Sigmoid colon (tissue), 7 donors: ENCODE data around the gene GRM4. TPM values are rescaled to one million over a fixed set of nuclear protein-coding genes. Genes with fewer than 3 reads are reported as not detected.

ENCODE experiments used
- DNase-seq: peaks from one replicate; pipeline ENCODE4 v3.0.0-alpha.2; 2019
- H3K27ac ChIP-seq, 4 donors: fragments of 200-600 bp; sonication (generic); one replicate each; pipeline ENCODE4 v1.5.1; 2016 to 2019; ENCODE audit warnings: mild to moderate bottlenecking in 1 of 4
- H3K27me3 ChIP-seq, 3 donors: fragments of 200-600 bp; sonication (generic); one replicate each; pipeline ENCODE4 v1.5.1; 2019; ENCODE audit warnings: mild to moderate bottlenecking in 1 of 3
- H3K36me3 ChIP-seq, 4 donors: fragments of 200-600 bp; sonication (generic); one replicate each; pipeline ENCODE4 v1.5.1; 2016 to 2019
- H3K4me1 ChIP-seq, 4 donors: fragments of 200-600 bp; sonication (generic); one replicate each; pipeline ENCODE4 v1.5.1; 2017 to 2019
- H3K4me3 ChIP-seq, 4 donors: fragments of 200-600 bp; sonication (generic); one replicate each; pipeline ENCODE4 v1.5.1; 2017 to 2019; ENCODE audit warnings: mild to moderate bottlenecking in 2 of 4, moderate library complexity in 1 of 4
- H3K9me3 ChIP-seq, 4 donors: fragments of 200-600 bp in 3 of 4; sonication (generic) in 3 of 4; one replicate each; pipeline versions ENCODE4 v1.5.1 to v1.6.1; 2013 to 2019
- EP300 ChIP-seq, 4 donors: sonication (generic); formaldehyde crosslinking; IDR thresholded peaks; one replicate each; pipeline ENCODE4 v1.6.1; 2017; ENCODE audit warnings: antibody characterized with exemption in 4 of 4
- POLR2A ChIP-seq, 2 donors: fragments of 450-650 bp; IDR thresholded peaks; one replicate each; pipeline ENCODE4 v1.6.1; 2016; ENCODE audit warnings: antibody characterized with exemption in 2 of 2, mild to moderate bottlenecking in 2 of 2, moderate library complexity in 2 of 2
- POLR2AphosphoS5 ChIP-seq, 4 donors: sonication (generic); formaldehyde crosslinking; IDR thresholded peaks; one replicate each; pipeline ENCODE4 v1.6.1; 2017; ENCODE audit warnings: antibody characterized with exemption in 4 of 4
- WGBS, 2 donors: extraction: QIAGEN DNeasy Blood & Tissue Kit; methylation state at CpG; one replicate each; pipeline ENCODE4 v1.1.7; 2013; 5-methylcytosine and 5-hydroxymethylcytosine counted together
- intact Hi-C: fragments of 100-400 bp; cut with DNase I; formaldehyde crosslinking; loops from one replicate; pipeline ENCODE4 v1.15.1; 2023
- polyA plus RNA-seq, 3 donors: library from polyadenylated mRNA; stranded (reverse); fragments of 200-250 nt; gene quantifications; one replicate each; pipeline ENCODE4 v1.2.3, GENCODE V29; 2013
- total RNA-seq, 4 donors: library from RNA; depleted of rRNA; stranded (reverse); fragments of >200 nt; gene quantifications; one replicate each; pipeline ENCODE4 v1.1.0, GENCODE V29; 2016
- TF ChIP-seq, protein P1 (sequence below), 4 experiments: fragments of 450-650 bp in 3 of 4; fragments of 200-600 bp in 1 of 4; IDR thresholded peaks; one replicate each; pipeline ENCODE4 v1.5.1; 2016 to 2019; ENCODE audit warnings: antibody characterized with exemption in 4 of 4, mild to moderate bottlenecking in 3 of 4, moderate library complexity in 2 of 4
- donor health status: healthy with polysubstance abuse.
- donor health status: Bipolar disorder and iron deficiency.
- donor health status: healthy.

Gene GRM4
- total and polyA plus RNA-seq, 7 donors, result 0.07 to 0.14 TPM; not detected in 5

DNA sequence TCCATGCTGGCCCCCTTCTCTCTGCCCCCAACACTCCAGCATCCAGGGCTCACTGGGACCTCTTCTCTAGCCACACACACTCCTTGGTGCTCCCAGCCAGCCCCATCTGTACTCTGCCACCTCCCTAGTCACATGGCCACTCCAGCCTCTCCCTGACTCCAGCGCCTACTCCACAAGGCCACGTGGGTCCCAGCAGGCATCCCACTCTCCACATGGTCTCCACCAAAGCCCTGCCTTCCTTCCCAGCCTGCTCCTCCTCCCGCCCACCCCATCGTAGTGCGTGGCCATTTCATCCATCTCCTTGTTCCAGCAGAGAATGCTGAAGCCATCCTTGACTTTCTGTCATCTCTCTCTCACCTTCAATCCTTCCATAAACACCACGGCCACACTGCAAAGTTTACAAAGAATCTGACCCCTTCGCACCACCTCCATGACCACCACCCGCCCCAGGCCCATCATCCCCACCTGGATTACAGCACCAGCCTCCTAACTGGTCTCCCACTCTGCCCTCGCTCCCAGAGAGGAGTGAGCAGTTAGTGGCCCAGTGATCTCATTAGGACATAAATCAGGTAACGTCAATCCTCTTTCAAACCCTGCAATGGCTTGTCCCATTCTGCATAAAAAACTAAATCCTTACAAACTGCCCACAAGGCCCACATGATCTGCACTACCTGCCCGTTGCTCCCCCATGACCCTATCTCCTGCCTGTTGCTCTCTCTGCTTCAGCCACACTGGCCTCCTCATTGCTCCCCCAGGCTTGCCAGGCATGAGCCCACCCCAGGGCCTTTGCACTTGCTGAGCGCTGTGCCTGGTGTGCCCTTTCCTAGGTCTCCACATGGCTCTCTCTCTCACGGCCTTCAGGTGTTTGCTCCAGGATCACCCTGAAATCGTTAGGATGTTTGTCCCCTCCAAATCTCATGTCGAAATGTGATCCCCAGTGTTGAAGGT, 96.2 kb downstream of the GRM4 start:
- TF ChIP-seq POLR2AphosphoS5 (IDR thresholded peaks at IDR 0.05) (no peak), EP300 (IDR thresholded peaks at IDR 0.05) (no peak), POLR2A (IDR thresholded peaks at IDR 0.05) (no peak)
- TF ChIP-seq, protein P1, sequence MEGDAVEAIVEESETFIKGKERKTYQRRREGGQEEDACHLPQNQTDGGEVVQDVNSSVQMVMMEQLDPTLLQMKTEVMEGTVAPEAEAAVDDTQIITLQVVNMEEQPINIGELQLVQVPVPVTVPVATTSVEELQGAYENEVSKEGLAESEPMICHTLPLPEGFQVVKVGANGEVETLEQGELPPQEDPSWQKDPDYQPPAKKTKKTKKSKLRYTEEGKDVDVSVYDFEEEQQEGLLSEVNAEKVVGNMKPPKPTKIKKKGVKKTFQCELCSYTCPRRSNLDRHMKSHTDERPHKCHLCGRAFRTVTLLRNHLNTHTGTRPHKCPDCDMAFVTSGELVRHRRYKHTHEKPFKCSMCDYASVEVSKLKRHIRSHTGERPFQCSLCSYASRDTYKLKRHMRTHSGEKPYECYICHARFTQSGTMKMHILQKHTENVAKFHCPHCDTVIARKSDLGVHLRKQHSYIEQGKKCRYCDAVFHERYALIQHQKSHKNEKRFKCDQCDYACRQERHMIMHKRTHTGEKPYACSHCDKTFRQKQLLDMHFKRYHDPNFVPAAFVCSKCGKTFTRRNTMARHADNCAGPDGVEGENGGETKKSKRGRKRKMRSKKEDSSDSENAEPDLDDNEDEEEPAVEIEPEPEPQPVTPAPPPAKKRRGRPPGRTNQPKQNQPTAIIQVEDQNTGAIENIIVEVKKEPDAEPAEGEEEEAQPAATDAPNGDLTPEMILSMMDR (IDR thresholded peaks at IDR 0.05), result no peak
- Histone ChIP-seq H3K4me3 (no peak overlapping the region), H3K4me1 (no peaks in the 10 kb centered on the region), H3K27me3 (peaks cover 0 to 20% (median 0%) of the 10 kb centered on the region in 3 donors), H3K9me3 (no peaks in the 10 kb centered on the region), H3K27ac (no peak overlapping the region), H3K36me3 (no peaks in the 10 kb centered on the region)
- intact Hi-C loops, result no loop called here
- DNase-seq, result no peak
- 76 to 81% methylated on average over 15 of the region's 15 CpGs for WGBS, 2 donors

GRCh38 chr6:34047913-34048867, 97.7 kb downstream of the GRM4 start:
- Histone ChIP-seq H3K4me1 (no peaks in the 10 kb centered on the region), H3K9me3 (no peaks in the 10 kb centered on the region), H3K36me3 (no peaks in the 10 kb centered on the region), H3K27ac (no peak overlapping the region), H3K27me3 (peaks cover 0 to 16% (median 0%) of the 10 kb centered on the region in 3 donors), H3K4me3 (no peak overlapping the region)
- WGBS, 2 donors, result 73 to 76% methylated on average over 15 of the region's 15 CpGs
- intact Hi-C loops, result no loop called here
- DNase-seq, result no peak
- TF ChIP-seq EP300 (IDR thresholded peaks at IDR 0.05) (no peak), POLR2AphosphoS5 (IDR thresholded peaks at IDR 0.05) (no peak), POLR2A (IDR thresholded peaks at IDR 0.05) (no peak)
- TF ChIP-seq, protein P1 (IDR thresholded peaks at IDR 0.05), result no peak

DNA sequence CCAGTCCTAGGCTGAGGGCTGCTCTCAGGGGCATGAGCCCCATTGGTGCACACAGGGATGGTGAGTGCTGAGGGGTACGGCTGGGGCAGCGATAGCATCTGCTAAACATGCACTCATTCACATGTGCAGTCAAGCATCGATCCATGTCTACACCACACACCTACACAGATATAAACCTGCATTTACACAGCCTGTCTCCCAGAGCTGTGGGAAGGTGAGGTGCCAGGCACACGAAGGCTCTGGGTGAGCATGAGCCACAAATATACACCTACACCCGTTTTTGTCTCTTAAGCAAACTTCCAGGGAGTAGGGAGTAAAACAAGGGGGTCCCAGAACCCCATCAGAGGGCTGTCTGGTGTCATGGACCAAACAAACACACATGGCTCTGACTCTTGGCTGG, 99.3 kb downstream of the GRM4 start:
- H3K9me3 ChIP-seq, result no peaks in the 10 kb centered on the region
- intact Hi-C loops, result no loop called here
- no peak overlapping the region for H3K27ac ChIP-seq
- WGBS, 2 donors, result 74 to 76% methylated on average over 5 of the region's 5 CpGs
- H3K4me1 ChIP-seq, result no peaks in the 10 kb centered on the region
- no peaks in the 10 kb centered on the region for H3K36me3 ChIP-seq
- no peak overlapping the region for H3K4me3 ChIP-seq
- H3K27me3 ChIP-seq, result peaks cover 0 to 5% (median 0%) of the 10 kb centered on the region in 3 donors
- no peak for TF ChIP-seq POLR2A (IDR thresholded peaks at IDR 0.05)
- TF ChIP-seq EP300 (IDR thresholded peaks at IDR 0.05), result no peak
- no peak for TF ChIP-seq POLR2AphosphoS5 (IDR thresholded peaks at IDR 0.05)
- TF ChIP-seq, protein P1 (IDR thresholded peaks at IDR 0.05), result no peak
- DNase-seq, result no peak

- TF ChIP-seq, protein P1 (IDR thresholded peaks at IDR 0.05), result no peak
- no peaks in the 10 kb centered on the region for H3K4me1 ChIP-seq
- intact Hi-C loops, result no loop called here
- 35 to 55% methylated on average over 8 of the region's 8 CpGs for WGBS, 2 donors
- H3K9me3 ChIP-seq, result no peaks in the 10 kb centered on the region
- no peak overlapping the region for H3K4me3 ChIP-seq
- peaks cover 0 to 5% (median 0%) of the 10 kb centered on the region in 3 donors for H3K27me3 ChIP-seq
- H3K36me3 ChIP-seq, result no peaks in the 10 kb centered on the region
- no peak overlapping the region for H3K27ac ChIP-seq
- no peak for DNase-seq
Observed at GRCh38 chr6:34045771-34046170, 100.1 kb downstream of the GRM4 start.
